GM19372 (cell line): Measurements from ENCODE around the gene TAPBP.

Experiments used
- ATAC-seq: cut with Tn5 transposase; IDR thresholded peaks from one replicate; pipeline ENCODE4 v1.9.1; 2021; ENCODE audit warnings: mild to moderate bottlenecking, low read depth, moderate library complexity; ENCODE audit not compliant: unreplicated experiment

The TAPBP gene

DNA sequence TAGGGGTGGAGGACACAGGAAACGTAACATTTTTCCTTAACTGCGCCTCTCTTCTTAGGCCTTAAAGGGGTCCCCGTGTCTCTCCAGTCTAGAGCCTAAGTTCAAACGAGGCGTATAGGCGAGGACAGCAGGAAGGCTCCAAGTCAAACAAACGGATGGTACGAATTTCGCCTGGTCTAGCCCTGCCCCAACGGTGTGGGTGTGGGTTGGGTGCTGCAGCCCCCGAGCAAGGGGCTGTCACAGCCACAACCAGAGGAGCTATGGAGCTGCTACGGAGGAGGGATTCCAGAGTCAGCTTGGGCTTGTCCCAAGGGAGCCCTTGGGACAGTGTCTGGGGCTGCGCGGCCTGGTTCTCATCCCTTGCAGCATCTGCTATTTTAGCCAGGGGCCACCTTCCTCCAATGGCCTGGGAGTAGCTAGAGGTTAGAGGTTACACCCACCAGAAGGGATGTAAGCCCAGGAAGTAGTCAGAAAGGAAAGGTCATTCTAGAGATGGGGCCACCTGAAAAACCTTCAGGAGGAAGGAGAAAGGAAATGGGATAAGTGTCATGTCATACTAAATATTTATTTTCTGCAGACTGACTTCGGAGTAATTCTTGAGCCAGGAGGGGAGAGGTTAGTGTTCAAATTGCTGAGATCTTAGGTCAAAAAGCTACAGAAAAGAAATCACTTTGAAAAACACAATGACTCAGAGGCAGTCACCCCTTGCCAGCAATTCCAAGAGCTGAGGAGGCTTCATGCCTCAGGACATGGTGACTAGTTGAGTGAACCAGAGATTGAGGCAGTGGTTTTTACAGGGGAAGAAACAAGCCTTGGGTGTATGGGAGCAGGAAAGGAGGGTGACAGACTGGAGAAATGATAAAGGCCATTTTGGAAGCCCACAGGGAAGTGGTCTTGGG, 63.9 kb downstream of the TAPBP start:
- no peak for ATAC-seq
